ENCODE measurements around the gene CCDC117. TPM values are rescaled to one million over a fixed set of nuclear protein-coding genes. Genes with fewer than 3 reads are reported as not detected.
A peak's percentile ranks its signal among the peaks of the same experiment; 100 is the strongest.
"Not testable (repeated sequence)": the region's sequence is repeated elsewhere in the genome, so short reads cannot be mapped to it uniquely, and the experiment has no call there.

CCDC117 gene
- total RNA-seq, 1 experiment from 2014 or later = 36.1 TPM

GRCh38 chr22:28824455-28824854 lies 52.0 kb downstream of the CCDC117 start:
- not testable (repeated sequence) for DNase-seq; H3K36me3 ChIP-seq (replicated peaks; ENCODE audit: control insufficient read depth, insufficient read depth, low read length); H3K4me3 ChIP-seq (ENCODE audit: insufficient read depth, low read depth, low read length); H3K27me3 ChIP-seq (ENCODE audit: control insufficient read depth, insufficient read depth, low read length)

GRCh38 chr22:28826430-28826829 lies 53.9 kb downstream of the CCDC117 start:
- H3K36me3 ChIP-seq (replicated peaks; ENCODE audit: control insufficient read depth, insufficient read depth, low read length); H3K27me3 ChIP-seq (ENCODE audit: control insufficient read depth, insufficient read depth, low read length); H3K4me3 ChIP-seq (ENCODE audit: insufficient read depth, low read depth, low read length); DNase-seq: not testable (repeated sequence)

DNA sequence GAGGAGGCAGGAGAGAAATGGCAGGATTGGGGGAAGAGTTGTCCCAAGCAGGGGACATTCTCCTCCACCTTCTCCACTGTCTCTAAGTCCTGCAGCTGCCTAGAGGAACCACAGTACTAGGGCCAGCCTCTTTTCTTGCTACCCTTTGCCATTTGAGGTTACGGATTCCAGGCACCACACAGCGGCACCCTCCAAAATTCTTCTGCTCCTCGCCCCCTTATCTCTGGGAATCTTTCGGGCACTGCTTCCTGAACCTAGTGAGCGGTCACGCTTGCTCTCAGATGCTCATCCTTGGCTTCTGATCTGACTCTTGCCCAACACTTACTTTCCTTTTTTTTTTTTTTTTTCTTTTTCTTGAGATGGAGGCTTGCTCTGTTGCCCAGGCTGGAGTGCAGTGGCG lies 54.4 kb downstream of the CCDC117 start:
- no peaks in the 10 kb centered on the region for H3K27me3 ChIP-seq (ENCODE audit: control insufficient read depth, insufficient read depth, low read length)
- DNase-seq = no peak
- no peaks in the 10 kb centered on the region for H3K36me3 ChIP-seq (replicated peaks; ENCODE audit: control insufficient read depth, insufficient read depth, low read length)

DNA sequence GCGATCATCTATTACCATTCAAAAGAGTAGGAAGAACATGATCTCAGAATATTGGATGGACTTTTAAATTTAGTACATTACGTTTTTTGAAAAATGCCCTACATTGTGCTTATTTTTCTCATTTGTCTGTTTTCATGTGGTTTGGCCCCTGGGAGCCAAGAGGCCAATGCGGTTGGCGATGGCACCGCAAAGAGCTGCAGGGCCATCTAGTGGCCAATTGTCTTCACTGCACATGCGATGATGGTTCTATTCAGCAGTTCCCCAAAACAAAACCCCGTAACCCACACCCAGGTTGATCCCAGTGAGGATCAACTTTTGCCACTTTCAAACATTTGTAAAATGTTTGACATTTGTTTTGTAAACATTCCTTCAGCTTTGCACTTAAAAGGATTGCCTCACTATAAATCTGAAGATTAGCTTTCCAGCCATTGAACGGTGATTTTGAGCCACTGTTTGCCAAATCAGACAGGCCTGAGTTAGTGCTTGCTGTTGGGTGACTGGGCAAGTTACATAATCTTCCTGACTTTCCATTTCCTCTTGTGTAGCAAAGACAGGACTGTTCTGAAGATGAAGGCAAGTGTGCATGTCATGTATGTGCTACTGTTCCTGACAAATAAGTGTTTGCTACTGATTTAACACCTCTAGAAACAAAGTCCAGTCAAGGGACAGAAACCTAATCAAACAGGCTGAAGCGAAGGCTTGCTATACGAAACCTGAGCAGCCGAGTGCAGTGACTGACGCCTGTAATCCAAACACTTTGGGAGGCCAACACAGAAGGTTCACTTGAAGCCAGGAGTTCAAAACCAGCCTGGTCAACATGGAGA lies 57.1 kb downstream of the CCDC117 start:
- Histone ChIP-seq H3K27me3 (ENCODE audit: control insufficient read depth, insufficient read depth, low read length) (no peaks in the 10 kb centered on the region), H3K4me3 (ENCODE audit: insufficient read depth, low read depth, low read length) (no peak overlapping the region), H3K36me3 (replicated peaks; ENCODE audit: control insufficient read depth, insufficient read depth, low read length) (no peaks in the 10 kb centered on the region)
- peak; percentile 82 for DNase-seq

More for the DNA sequence above, 54.4 kb downstream of the CCDC117 start:
- H3K4me3 ChIP-seq (ENCODE audit: insufficient read depth, low read depth, low read length) = no peak overlapping the region

GRCh38 chr22:28830441-28830840 lies 57.9 kb downstream of the CCDC117 start:
- no peaks in the 10 kb centered on the region for H3K27me3 ChIP-seq (ENCODE audit: control insufficient read depth, insufficient read depth, low read length)
- no peak for DNase-seq
- H3K36me3 ChIP-seq (replicated peaks; ENCODE audit: control insufficient read depth, insufficient read depth, low read length) = no peaks in the 10 kb centered on the region
- no peak overlapping the region for H3K4me3 ChIP-seq (ENCODE audit: insufficient read depth, low read depth, low read length)

DNA sequence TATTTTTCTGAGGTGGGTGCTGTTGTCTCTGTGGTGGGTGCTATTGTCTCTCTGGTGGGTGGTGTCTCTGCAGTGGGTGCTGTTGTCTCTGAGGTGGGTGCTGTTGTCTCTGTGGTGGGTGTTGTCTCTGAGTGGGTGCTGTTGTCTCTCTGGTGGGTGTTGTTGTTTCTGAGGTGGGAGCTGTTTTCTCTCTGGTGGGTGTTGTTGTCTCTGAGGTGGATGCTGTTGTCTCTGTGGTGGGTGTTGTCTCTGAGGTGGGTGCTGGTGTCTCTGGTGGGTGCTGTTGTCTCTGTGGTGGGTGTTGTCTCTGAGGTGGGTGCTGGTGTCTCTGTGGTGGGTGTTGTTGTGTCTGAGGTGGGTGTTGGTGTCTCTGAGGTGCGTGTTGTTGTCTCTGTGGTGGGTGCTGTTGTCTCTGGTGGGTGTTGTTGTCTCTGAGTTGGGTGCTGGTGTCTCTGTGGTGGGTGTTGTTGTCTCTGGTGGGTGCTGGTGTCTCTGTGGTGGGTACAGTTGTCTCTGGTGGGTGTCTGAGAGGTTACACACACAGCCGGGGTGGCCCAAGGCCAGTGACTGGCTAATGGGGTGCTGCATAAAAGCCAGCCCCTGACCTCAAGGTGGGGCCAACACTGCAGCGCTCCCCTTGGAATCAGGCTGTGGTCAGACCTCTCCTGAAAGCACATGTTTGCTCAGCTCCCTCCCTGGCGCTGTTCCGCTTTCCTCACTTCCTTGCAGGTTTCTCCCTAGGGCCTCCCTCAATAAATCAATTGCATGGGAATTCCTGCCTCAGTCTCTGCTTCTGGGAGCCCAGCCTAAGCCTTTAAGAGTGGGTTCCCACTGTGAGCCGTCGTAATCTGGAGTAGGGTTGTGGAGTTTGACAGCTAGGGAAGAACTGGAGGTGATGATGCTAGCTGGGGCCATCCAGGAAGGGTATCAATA lies 58.9 kb downstream of the CCDC117 start:
- DNase-seq = no peak
- Histone ChIP-seq H3K36me3 (replicated peaks; ENCODE audit: control insufficient read depth, insufficient read depth, low read length) (no peaks in the 10 kb centered on the region), H3K4me3 (ENCODE audit: insufficient read depth, low read depth, low read length) (no peak overlapping the region), H3K27me3 (ENCODE audit: control insufficient read depth, insufficient read depth, low read length) (no peaks in the 10 kb centered on the region)

DNA sequence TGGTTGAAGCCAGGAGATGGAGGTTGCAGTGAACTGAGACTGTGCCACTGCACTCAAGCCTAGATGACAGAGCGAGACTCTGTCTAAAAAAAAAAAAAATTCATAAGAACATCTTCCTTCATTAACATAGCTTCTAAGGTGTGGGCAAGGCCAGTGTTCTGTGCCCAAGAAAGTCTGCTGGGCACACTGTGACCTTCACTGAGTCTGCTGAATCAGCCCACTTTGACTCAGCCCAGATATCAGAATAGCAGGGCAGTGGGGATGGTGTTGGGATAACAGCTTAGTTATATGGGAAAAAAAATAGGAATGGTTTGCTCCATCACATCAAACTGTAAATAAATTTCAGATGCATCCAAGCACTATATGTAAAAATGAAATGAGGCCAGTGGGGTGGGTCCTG lies 60.2 kb downstream of the CCDC117 start:
- H3K27me3 ChIP-seq (ENCODE audit: control insufficient read depth, insufficient read depth, low read length) = no peaks in the 10 kb centered on the region
- no peaks in the 10 kb centered on the region for H3K36me3 ChIP-seq (replicated peaks; ENCODE audit: control insufficient read depth, insufficient read depth, low read length)
- H3K4me3 ChIP-seq (ENCODE audit: insufficient read depth, low read depth, low read length) = no peak overlapping the region
- no peak for DNase-seq

DNA sequence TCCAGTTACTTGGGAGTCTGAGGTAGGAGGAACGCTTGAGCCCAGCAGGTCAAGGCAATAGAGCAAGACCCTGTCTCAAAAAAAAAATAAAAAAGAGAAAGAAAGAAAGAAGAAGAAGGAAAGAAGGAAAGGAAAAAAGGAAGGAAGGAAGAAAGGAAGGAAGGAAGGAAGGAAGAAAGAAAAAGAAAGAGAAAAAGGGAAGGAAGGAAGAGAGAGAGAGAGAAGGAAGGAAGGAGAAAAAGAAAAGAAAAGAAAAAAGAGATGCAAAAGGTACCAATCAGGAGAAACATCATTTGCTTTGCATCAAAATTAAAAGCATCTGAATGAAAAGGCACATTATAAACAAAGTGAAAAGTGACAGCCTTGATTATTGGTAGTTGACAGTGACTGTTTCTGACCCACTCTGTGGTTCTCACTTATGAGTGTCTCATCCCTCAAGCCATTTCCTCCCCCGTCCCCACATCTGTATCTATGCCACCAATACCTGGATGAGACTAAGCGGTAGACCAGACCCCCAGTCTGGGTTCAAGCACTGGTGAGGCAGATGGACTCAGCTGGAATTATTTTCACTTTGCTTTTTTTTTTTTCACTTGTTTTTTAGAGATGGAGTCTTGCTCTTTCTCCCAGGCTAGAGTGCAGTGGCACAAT lies 60.9 kb downstream of the CCDC117 start:
- H3K27me3 ChIP-seq (ENCODE audit: control insufficient read depth, insufficient read depth, low read length) = no peaks in the 10 kb centered on the region
- H3K4me3 ChIP-seq (ENCODE audit: insufficient read depth, low read depth, low read length) = no peak overlapping the region
- H3K36me3 ChIP-seq (replicated peaks; ENCODE audit: control insufficient read depth, insufficient read depth, low read length) = no peaks in the 10 kb centered on the region
- DNase-seq = no peak

DNA sequence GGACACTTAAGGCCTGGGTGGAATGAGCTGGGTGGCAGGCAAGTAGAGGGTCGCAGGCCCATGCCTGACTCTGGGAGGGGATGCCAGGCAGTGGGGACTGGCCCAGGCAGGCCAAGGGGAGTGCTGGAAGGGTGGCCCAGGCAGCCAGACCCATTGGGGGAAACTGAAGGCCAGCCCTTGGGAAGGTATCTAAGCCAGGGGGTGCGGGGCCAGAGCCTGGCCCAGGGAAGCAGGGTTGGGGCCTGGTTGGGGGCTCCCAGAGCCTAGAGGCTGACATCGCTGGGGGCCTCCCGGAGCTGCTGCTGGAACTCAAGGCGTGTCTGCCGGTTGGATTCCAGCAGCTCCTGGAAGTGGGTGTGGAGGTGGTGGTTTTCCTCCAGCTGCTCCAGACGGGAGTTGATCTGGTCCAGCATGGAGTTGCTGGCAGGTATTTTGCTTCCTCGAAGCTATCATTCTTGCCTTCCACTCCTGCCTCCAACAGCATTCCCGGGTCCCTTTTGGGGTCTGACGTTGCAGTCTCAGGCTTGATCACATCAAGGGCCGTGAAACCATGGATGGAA lies 63.2 kb downstream of the CCDC117 start:
- H3K27me3 ChIP-seq (ENCODE audit: control insufficient read depth, insufficient read depth, low read length) = no peaks in the 10 kb centered on the region
- no peaks in the 10 kb centered on the region for H3K36me3 ChIP-seq (replicated peaks; ENCODE audit: control insufficient read depth, insufficient read depth, low read length)
- H3K4me3 ChIP-seq (ENCODE audit: insufficient read depth, low read depth, low read length) = no peak overlapping the region
- peak; percentile 28 for DNase-seq

DNA sequence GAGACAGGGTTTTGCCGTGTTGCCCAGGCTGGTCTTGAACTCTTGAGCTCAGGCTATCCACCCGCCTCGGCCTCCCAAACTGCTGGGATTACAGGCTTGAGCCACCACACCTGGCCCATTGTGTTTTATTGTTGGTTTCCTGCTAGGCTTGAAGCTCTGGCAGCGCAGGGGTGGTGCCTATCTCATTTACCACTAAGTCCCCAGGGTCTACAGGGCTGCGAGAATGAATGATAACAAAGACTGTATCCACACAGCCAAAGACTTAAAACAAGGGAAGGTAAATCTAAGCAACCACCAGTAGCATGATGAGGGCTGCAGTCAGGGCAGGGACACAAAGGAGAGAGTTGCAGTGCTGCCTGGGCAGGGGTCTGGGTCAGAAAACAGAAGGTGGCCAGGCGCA lies 65.1 kb downstream of the CCDC117 start:
- Histone ChIP-seq H3K36me3 (replicated peaks; ENCODE audit: control insufficient read depth, insufficient read depth, low read length) (no peaks in the 10 kb centered on the region), H3K27me3 (ENCODE audit: control insufficient read depth, insufficient read depth, low read length) (no peaks in the 10 kb centered on the region), H3K4me3 (ENCODE audit: insufficient read depth, low read depth, low read length) (no peak overlapping the region)
- DNase-seq = no peak

Other genes with a start within 250 kb of the CCDC117 start
- 8.8 and 14.8 TPM in 2 replicates for gene TTC28, start 92.9 kb upstream of the CCDC117 start, total RNA-seq (2014; rRNA removed; shearing (Covaris generic))
- 87.5 and 128 TPM in 2 replicates for gene CHEK2, start 30.9 kb upstream of the CCDC117 start, total RNA-seq (2014; rRNA removed; shearing (Covaris generic))
- gene HSCB, start 30.7 kb upstream of the CCDC117 start, total RNA-seq (2014; rRNA removed; shearing (Covaris generic)) = 29.9 and 32.2 TPM in 2 replicates
- gene XBP1, start 27.9 kb downstream of the CCDC117 start, total RNA-seq (2014; rRNA removed; shearing (Covaris generic)) = 146 and 174 TPM in 2 replicates
- gene ZNRF3, start 110.9 kb downstream of the CCDC117 start, total RNA-seq (2014; rRNA removed; shearing (Covaris generic)) = 22.1 and 27.7 TPM in 2 replicates